GM21367 (cell line): ENCODE measurements around the gene KCNN2.

ENCODE experiments used
- ATAC-seq: cut with Tn5 transposase; IDR thresholded peaks from one replicate; pipeline ENCODE4 v1.9.1; 2021; ENCODE audit not compliant: unreplicated experiment

KCNN2 gene

GRCh38 chr5:114361724-114362196 is at the start of gene KCNN2:
Gene KCNN2 (plus strand): TSS chr5:114362070. CDS start chr5:114362140, 70 bp downstream.
- ATAC-seq, result no peak

- ATAC-seq, result no peak
These were observed 49.2 kb upstream of the KCNN2 start for GRCh38 chr5:114312658-114313057.

GRCh38 chr5:114314061-114314460 is 47.8 kb upstream of the KCNN2 start:
- ATAC-seq, result no peak

- no peak for ATAC-seq
These were observed 45.7 kb upstream of the KCNN2 start for GRCh38 chr5:114316167-114316566.

- no peak for ATAC-seq
These were observed 44.1 kb upstream of the KCNN2 start for GRCh38 chr5:114317751-114318150.

GRCh38 chr5:114319236-114319635 is 42.6 kb upstream of the KCNN2 start:
- no peak for ATAC-seq

- no peak for ATAC-seq
These were observed 42.0 kb upstream of the KCNN2 start for GRCh38 chr5:114319821-114320220.

- ATAC-seq, result no peak
These were observed 37.6 kb upstream of the KCNN2 start for GRCh38 chr5:114324282-114324681.

- ATAC-seq, result no peak
These were observed 36.3 kb upstream of the KCNN2 start for GRCh38 chr5:114325541-114325940.

GRCh38 chr5:114327474-114327873 is 34.4 kb upstream of the KCNN2 start:
- no peak for ATAC-seq

GRCh38 chr5:114327987-114328386 is 33.9 kb upstream of the KCNN2 start:
- no peak for ATAC-seq

- ATAC-seq, result no peak
These were observed 30.8 kb upstream of the KCNN2 start for GRCh38 chr5:114330916-114331531.

GRCh38 chr5:114332493-114332892 is 29.4 kb upstream of the KCNN2 start:
- no peak for ATAC-seq

GRCh38 chr5:114332925-114333324 is 28.9 kb upstream of the KCNN2 start:
- no peak for ATAC-seq

GRCh38 chr5:114335391-114335790 is 26.5 kb upstream of the KCNN2 start:
- no peak for ATAC-seq

- ATAC-seq, result no peak
These were observed 22.8 kb upstream of the KCNN2 start for GRCh38 chr5:114339108-114339507.

GRCh38 chr5:114346181-114346580 is 15.7 kb upstream of the KCNN2 start:
- no peak for ATAC-seq

- no peak for ATAC-seq
These were observed 6.6 kb upstream of the KCNN2 start for GRCh38 chr5:114355086-114355830.

GRCh38 chr5:114358329-114358728 is 3.5 kb upstream of the KCNN2 start:
- ATAC-seq, result no peak

GRCh38 chr5:114360357-114360756 is 1.5 kb upstream of the KCNN2 start:
- ATAC-seq, result no peak

GRCh38 chr5:114360816-114361723 is 800 bp upstream of the KCNN2 start:
- ATAC-seq, result peak; percentile 31
